Bronchial epithelial cell (primary cell): ENCODE data around the gene CCL27. TPM values are rescaled to one million over a fixed set of nuclear protein-coding genes. Genes with fewer than 3 reads are reported as not detected.

Source experiments
- DNase-seq: peaks from one replicate; pipeline ENCODE4 v3.0.0-alpha.2; 2010; ENCODE audit warnings: low read depth
- FAIRE-seq: peaks from 2 replicates; lab custom pipeline; 2011; peaks lifted over from hg19 to GRCh38; lab: Jason Lieb, UNC
- H3K27me3 ChIP-seq: 2 replicates; pipeline ENCODE4 v1.5.1; 2011; ENCODE audit warnings: low read length; ENCODE audit not compliant: control insufficient read depth, insufficient read depth
- H3K36me3 ChIP-seq: 2 replicates; pipeline ENCODE4 v1.5.1; 2011; ENCODE audit warnings: low read length; ENCODE audit not compliant: control insufficient read depth, insufficient read depth
- H3K4me3 ChIP-seq: 2 replicates; pipeline ENCODE4 v1.5.1; 2011; ENCODE audit warnings: mild to moderate bottlenecking, low read depth, low read length, control low read depth
- CTCF ChIP-seq: IDR thresholded peaks from 2 replicates; pipeline ENCODE4 v1.5.1; 2011; ENCODE audit warnings: mild to moderate bottlenecking, moderate library complexity, low read length, control low read depth, inconsistent platforms; ENCODE audit not compliant: insufficient read depth, severe bottlenecking
- total RNA-seq: library from RNA; depleted of rRNA; stranded (reverse); fragments of >200 nt; gene quantifications from 2 replicates; pipeline ENCODE4 v1.2.1, GENCODE V29; 2014

Gene CCL27
- total RNA-seq, 1 donor from 2014 or later: 0.26 TPM

- no peaks in the 10 kb centered on the region for H3K27me3 ChIP-seq
- no peaks in the 10 kb centered on the region for H3K36me3 ChIP-seq
- FAIRE-seq (no peak), DNase-seq (no peak)
- no peak overlapping the region for H3K4me3 ChIP-seq
- TF ChIP-seq CTCF: no peak
Observed at GRCh38 chr9:34686732-34687131, 24.3 kb upstream of the CCL27 start.

GRCh38 chr9:34686231-34686630 is 23.8 kb upstream of the CCL27 start:
- TF ChIP-seq CTCF: no peak
- H3K36me3 ChIP-seq: no peaks in the 10 kb centered on the region
- DNase-seq (no peak), FAIRE-seq (no peak)
- no peak overlapping the region for H3K4me3 ChIP-seq
- no peaks in the 10 kb centered on the region for H3K27me3 ChIP-seq

- H3K4me3 ChIP-seq: no peak overlapping the region
- TF ChIP-seq CTCF: no peak
- H3K27me3 ChIP-seq: no peaks in the 10 kb centered on the region
- DNase-seq: no peak
- H3K36me3 ChIP-seq: peaks cover 2% of the 10 kb centered on the region
- FAIRE-seq: no peak
Observed at GRCh38 chr9:34685591-34685990, 23.1 kb upstream of the CCL27 start.

GRCh38 chr9:34684816-34685215 is 22.4 kb upstream of the CCL27 start:
- no peak for DNase-seq
- Histone ChIP-seq H3K27me3 (no peaks in the 10 kb centered on the region), H3K36me3 (peaks cover 2% of the 10 kb centered on the region), H3K4me3 (no peak overlapping the region)
- FAIRE-seq: no peak
- no peak for TF ChIP-seq CTCF

GRCh38 chr9:34684145-34684544 is 21.7 kb upstream of the CCL27 start:
- FAIRE-seq: peak; percentile 81
- Histone ChIP-seq H3K36me3 (peaks cover 2% of the 10 kb centered on the region), H3K27me3 (no peaks in the 10 kb centered on the region), H3K4me3 (no peak overlapping the region)
- DNase-seq: no peak
- no peak for TF ChIP-seq CTCF

- Histone ChIP-seq H3K27me3 (no peaks in the 10 kb centered on the region), H3K36me3 (peaks cover 5% of the 10 kb centered on the region), H3K4me3 (no peak overlapping the region)
- TF ChIP-seq CTCF: no peak
- DNase-seq (no peak), FAIRE-seq (no peak)
Observed at GRCh38 chr9:34675869-34676268, 13.4 kb upstream of the CCL27 start.
